ENCODE measurements around the gene PXN.
"Not testable (repeated sequence)": the region's sequence is repeated elsewhere in the genome, so short reads cannot be mapped to it uniquely, and the experiment has no call there.

DNA sequence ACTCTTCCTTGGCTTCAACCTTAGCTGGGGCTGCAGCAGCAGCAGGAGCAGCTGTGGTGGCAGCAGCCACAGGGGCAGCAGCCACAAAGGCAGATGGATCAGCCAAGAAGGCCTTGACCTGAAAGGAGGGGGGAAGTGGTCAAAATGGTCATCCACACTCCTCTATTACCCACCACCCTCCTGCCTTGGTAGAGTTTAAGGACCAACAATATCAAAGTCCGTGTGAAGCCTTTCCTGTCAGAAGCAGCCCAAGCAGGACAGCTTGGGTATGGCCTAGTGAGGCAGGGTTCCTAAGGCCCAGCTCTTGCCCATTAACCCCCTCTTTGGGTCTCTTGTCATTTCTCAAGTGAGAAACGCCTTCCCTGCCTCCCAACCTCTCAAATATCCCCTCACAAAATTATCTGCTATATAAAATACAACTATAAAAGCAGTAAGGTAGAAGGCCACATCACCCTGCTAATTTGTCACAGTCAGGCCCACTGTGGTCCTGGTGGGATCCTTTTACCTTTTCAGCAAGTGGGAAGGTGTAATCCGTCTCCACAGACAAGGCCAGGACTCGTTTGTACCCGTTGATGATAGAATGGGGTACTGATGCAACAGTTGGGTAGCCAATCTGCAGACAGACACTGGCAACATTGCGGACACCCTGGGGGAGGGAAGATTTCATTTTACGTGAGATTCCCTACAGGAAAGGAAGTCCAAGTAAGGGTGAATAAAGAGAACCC, 68.6 kb downstream of the PXN start:
- TF ChIP-seq CTCF, POLR2A (IDR thresholded peaks at IDR 0.05): not testable (repeated sequence)
